Non-pigmented ciliary epithelial cell (primary cell): ENCODE results near the gene PSMD5.

Experiments used
- DNase-seq: peaks from one replicate; pipeline ENCODE4 v3.0.0-alpha.2; 2010; ENCODE audit warnings: low read depth

The PSMD5 gene

GRCh38 chr9:120855827-120856670 is 13.3 kb upstream of the PSMD5 start:
- no peak for DNase-seq

GRCh38 chr9:120854596-120855327 is 12.0 kb upstream of the PSMD5 start:
- DNase-seq, result no peak

GRCh38 chr9:120853198-120853597 is 10.5 kb upstream of the PSMD5 start:
- DNase-seq, result no peak

GRCh38 chr9:120852240-120853010 is 9.7 kb upstream of the PSMD5 start:
- DNase-seq, result no peak

GRCh38 chr9:120851449-120851848 is 8.7 kb upstream of the PSMD5 start:
- no peak for DNase-seq

- no peak for DNase-seq
These were observed 7.6 kb upstream of the PSMD5 start for GRCh38 chr9:120850315-120850714.

- DNase-seq, result no peak
These were observed 4.2 kb upstream of the PSMD5 start for GRCh38 chr9:120846906-120847305.

- no peak for DNase-seq
These were observed 3.6 kb upstream of the PSMD5 start for GRCh38 chr9:120846251-120846889.

- no peak for DNase-seq
These were observed 2.5 kb upstream of the PSMD5 start for GRCh38 chr9:120845255-120845654.

- no peak for DNase-seq
These were observed 615 bp downstream of the PSMD5 start for GRCh38 chr9:120841930-120842684.

GRCh38 chr9:120839146-120839545 is 3.6 kb downstream of the PSMD5 start:
- no peak for DNase-seq

- DNase-seq, result no peak
These were observed 4.8 kb downstream of the PSMD5 start for GRCh38 chr9:120837921-120838320.

- no peak for DNase-seq
These were observed 9.4 kb downstream of the PSMD5 start for GRCh38 chr9:120833325-120833724.

GRCh38 chr9:120832807-120833206 is 9.9 kb downstream of the PSMD5 start:
- no peak for DNase-seq

- no peak for DNase-seq
These were observed 11.9 kb downstream of the PSMD5 start for GRCh38 chr9:120830865-120831264.

GRCh38 chr9:120830151-120830550 is 12.6 kb downstream of the PSMD5 start:
- no peak for DNase-seq

- no peak for DNase-seq
These were observed 13.1 kb downstream of the PSMD5 start for GRCh38 chr9:120829650-120830049.

- DNase-seq, result no peak
These were observed 22.6 kb downstream of the PSMD5 start for GRCh38 chr9:120820095-120820494.

- no peak for DNase-seq
These were observed 24.1 kb downstream of the PSMD5 start for GRCh38 chr9:120818595-120818994.

GRCh38 chr9:120815075-120815474 is 27.6 kb downstream of the PSMD5 start:
- no peak for DNase-seq

- no peak for DNase-seq
These were observed 33.8 kb downstream of the PSMD5 start for GRCh38 chr9:120808931-120809330.
